NT2/D1 (cell line): Measurements from ENCODE around the gene PTGIS.

Experiments
- SUZ12 ChIP-seq: IDR thresholded peaks from 2 replicates; pipeline ENCODE4 v1.6.1; 2011; ENCODE audit not compliant: insufficient read length, insufficient read depth; ENCODE audit errors: extremely low read depth
- YY1 ChIP-seq: IDR thresholded peaks from 2 replicates; pipeline ENCODE4 v1.6.1; 2011; ENCODE audit not compliant: insufficient read length, insufficient read depth

DNA sequence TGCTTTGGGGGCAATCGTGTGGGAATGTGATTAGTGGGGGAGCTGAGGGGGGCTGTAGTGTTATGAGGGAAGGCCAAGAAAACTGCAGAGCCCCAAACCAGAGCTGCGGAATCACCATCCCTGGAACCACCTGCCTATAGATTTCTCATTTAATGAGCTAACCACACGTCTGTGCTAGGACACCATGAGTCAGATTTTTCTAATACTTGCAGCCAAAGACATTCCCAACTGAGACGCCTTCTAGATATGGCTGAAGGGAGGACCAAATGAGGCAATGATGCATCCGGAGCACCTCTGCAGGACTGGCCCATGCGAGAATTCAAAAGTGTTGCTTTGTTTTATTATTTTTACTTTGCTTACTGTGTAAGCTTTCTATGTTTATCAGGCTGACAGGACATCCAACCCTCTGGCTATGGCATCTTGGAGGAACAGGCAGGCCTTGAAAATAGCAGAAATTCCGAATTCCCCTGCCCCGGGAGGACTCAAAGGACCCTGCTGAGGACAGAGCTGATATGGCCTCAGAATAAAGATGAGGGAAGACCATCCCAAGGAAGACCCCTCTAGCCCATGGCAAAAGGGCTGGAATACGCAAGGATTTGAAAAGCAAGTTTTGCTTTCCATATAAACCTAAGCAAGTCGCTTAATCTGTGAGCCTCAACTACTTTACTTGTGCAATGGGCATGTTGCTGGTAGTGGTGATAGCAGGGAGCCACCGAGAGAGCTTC lies 3.1 kb upstream of the PTGIS start:
- TF ChIP-seq SUZ12: no peak
- no peak for TF ChIP-seq YY1
